ENCODE results near the gene CYBA.

CYBA gene

DNA sequence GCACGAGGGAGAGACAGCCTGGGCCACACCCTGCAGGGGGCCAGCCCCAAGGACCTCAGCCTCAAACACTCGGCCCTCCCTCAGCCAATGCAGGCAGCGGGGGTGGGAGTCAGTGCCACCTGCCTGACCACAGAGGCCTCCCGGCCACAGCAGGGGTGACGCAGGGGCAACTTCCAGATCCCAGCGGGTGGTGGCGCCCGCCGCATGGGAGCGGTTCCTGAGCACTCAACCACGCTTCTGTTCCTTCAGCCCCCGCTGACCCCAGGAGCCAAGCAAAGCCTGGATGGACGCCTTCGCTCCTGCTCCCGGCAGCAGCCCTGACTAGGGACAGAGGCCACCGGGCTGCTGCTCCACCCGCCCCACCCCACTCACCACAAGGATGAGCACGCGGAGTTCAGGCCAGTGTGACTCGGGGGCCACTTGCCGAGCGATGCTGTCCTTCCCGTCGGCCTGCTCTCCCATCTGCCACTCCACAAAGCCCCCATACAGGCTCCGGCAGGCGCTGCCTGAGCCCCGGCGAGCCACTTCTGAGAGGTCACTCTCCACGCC lies 5.0 kb upstream of the CYBA start:
- TF ChIP-seq, protein P1, sequence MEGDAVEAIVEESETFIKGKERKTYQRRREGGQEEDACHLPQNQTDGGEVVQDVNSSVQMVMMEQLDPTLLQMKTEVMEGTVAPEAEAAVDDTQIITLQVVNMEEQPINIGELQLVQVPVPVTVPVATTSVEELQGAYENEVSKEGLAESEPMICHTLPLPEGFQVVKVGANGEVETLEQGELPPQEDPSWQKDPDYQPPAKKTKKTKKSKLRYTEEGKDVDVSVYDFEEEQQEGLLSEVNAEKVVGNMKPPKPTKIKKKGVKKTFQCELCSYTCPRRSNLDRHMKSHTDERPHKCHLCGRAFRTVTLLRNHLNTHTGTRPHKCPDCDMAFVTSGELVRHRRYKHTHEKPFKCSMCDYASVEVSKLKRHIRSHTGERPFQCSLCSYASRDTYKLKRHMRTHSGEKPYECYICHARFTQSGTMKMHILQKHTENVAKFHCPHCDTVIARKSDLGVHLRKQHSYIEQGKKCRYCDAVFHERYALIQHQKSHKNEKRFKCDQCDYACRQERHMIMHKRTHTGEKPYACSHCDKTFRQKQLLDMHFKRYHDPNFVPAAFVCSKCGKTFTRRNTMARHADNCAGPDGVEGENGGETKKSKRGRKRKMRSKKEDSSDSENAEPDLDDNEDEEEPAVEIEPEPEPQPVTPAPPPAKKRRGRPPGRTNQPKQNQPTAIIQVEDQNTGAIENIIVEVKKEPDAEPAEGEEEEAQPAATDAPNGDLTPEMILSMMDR (IDR thresholded peaks at IDR 0.05) = no peak

DNA sequence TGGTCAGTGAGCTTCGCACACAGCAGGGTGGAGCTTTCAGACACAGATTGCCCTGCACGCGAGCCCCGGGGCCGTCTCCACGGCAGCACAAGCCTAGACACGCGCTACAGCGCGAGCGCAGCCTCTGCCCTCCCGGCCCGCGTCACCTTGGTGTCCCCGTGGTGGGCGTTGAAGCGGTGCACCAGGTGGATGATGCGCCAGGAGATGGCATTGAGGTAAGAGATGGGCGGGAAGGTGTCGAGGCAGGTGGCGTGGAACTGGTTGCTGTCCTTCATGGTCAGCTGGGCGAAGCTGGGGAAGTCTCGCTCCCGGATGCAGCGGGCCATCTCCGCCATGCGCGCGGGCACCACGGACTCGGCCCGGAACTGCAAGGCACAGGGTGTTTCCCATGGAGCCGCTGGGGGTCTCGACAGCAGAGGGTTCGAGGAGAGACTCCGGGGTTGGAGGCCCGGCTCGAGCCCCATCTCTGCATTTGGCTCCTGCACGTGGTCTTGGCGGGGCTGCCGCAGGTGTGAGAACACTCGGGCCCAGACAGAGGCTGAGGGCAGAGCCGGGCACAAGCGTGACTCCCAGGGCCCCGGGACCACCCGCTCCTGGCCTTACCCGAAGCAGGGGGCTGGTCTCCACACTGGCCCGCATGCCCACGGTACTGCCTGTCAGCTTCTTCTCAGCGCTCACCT lies 4.3 kb upstream of the CYBA start:
- TF ChIP-seq, protein P1 (IDR thresholded peaks at IDR 0.05) = no peak

DNA sequence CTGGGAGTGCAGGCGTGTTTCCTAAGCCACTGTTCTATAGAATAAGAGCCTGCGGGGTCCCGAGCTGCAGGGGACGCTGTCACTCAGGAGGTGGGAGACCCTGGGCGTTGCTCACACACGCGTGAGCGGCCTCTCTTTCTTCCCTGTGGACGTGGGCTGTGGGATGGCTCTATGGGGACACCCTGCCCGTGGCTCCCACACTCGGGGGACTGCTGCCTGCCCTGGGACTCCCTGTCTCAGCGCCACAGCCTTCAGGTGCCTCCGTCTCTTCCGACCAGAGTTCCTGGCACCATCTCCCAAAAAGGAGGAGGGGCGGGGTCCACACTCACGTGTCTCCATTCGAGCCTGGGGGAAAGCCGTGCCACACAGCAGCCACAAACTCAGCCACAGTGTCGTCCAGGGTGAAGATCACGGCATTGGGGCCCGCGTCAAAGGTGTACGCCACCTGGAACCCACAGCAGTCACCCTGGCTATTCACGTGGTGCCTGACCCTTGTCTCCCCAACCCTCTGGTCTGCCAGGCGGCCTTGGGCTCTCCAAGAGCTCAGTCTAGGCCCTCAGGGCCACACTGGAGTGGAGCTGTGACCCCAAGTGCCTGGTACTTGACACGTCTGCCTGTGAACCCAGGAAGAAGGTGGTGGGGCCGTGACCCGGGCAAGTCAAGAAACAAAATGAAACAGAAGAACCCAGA lies 3.7 kb upstream of the CYBA start:
- TF ChIP-seq, protein P1 (IDR thresholded peaks at IDR 0.05) = no peak

GRCh38 chr16:88653596-88654362 lies 2.9 kb upstream of the CYBA start:
- TF ChIP-seq, protein P1 (IDR thresholded peaks at IDR 0.05) = no peak

DNA sequence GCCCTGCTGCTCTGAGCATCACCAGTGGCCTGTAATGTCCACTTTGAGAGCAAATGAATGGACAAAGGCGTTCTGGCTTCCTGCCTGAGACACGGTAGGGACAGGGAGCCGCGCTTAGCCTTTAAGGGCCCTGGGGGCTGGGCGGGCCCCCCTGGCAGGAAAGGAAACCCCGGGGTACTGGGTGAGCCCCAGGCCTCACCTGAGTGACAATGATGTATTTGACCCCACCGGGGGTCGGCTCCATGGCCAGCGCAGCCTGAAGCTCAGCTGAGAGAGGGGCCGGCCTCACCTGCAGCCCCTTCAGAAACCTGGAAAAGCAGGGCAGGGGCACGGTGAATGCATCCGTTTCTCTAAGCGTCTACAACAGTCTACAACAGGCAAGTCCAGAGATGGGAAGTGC lies 2.2 kb upstream of the CYBA start:
- TF ChIP-seq, protein P1 (IDR thresholded peaks at IDR 0.05) = no peak

- TF ChIP-seq, protein P1 (IDR thresholded peaks at IDR 0.05) = no peak
These were observed 1.9 kb upstream of the CYBA start for GRCh38 chr16:88652762-88653063.

DNA sequence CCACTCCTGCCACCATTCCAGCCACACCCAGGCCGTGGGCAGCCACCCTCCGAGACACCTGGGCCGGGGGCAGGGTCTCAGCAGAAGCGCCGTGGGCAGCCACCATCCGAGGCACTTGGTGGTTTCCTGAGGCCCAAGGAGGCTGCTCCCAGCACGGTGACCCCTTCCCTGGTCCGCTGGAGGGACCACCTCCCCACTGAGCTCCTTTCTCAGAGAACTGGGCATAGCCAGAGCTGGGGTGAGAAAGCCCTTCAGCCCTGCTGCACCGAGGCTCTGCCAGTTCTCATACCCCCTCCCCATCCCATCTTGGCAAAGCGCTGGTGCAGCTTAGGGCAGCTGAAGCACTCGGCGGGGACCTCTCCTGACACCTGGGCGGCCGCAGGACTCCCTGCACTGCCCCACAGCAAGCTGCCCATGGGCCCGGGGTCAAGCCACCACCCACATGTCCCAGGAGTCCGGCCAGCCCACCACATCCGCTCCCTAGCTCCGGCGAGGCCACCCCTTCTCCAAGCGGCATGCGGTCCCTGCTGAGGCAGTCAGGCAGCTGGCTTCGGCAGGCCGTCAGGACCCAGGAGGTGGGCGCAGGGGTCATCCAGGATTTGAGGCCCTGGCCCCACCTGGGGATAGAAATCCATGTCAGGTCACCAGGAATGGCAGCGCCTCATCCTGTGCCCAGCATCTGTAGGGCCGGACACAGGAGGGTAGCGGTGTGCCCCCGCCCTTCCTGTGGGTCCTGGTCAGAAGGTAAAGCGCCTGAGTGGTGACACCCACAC lies 1.3 kb upstream of the CYBA start:
- TF ChIP-seq, protein P1 (IDR thresholded peaks at IDR 0.05) = no peak
